Measurements from ENCODE around the gene HOXA4.
A peak's percentile ranks its signal among the peaks of the same experiment; 100 is the strongest.

Gene HOXA4

GRCh38 chr7:27141923-27142579 is 11.5 kb upstream of the HOXA4 start:
- no peak overlapping the region for H3K27ac ChIP-seq
- DNase-seq = no peak
- in situ Hi-C loops (cut with HindIII; ENCODE audit: low pct_ligation_motif_present, low sequenced_read_pairs) = no loop called here

GRCh38 chr7:27141137-27141922 is 10.8 kb upstream of the HOXA4 start:
- Histone ChIP-seq H3K27ac (no peak overlapping the region), H3K36me3 (replicated peaks) (no peaks in the 10 kb centered on the region), H3K27me3 (replicated peaks) (peaks cover 97% of the 10 kb centered on the region), H3K4me3 (ENCODE audit: low read depth, low read length) (no peak overlapping the region)
- no peak for DNase-seq
- TF ChIP-seq CTCF (IDR thresholded peaks at IDR 0.05; ENCODE audit: low read depth, low read length, missing control alignments) = no peak
- in situ Hi-C loops (cut with HindIII; ENCODE audit: low pct_ligation_motif_present, low sequenced_read_pairs) = no loop called here

More at GRCh38 chr7:27141923-27142579, 11.5 kb upstream of the HOXA4 start:
- peak; percentile 4 for TF ChIP-seq CTCF (IDR thresholded peaks at IDR 0.05; ENCODE audit: low read depth, low read length, missing control alignments)
- Histone ChIP-seq H3K36me3 (replicated peaks) (no peaks in the 10 kb centered on the region), H3K4me3 (ENCODE audit: low read depth, low read length) (peak overlapping the region; percentile 40), H3K27me3 (replicated peaks) (peaks cover 97% of the 10 kb centered on the region)

DNA sequence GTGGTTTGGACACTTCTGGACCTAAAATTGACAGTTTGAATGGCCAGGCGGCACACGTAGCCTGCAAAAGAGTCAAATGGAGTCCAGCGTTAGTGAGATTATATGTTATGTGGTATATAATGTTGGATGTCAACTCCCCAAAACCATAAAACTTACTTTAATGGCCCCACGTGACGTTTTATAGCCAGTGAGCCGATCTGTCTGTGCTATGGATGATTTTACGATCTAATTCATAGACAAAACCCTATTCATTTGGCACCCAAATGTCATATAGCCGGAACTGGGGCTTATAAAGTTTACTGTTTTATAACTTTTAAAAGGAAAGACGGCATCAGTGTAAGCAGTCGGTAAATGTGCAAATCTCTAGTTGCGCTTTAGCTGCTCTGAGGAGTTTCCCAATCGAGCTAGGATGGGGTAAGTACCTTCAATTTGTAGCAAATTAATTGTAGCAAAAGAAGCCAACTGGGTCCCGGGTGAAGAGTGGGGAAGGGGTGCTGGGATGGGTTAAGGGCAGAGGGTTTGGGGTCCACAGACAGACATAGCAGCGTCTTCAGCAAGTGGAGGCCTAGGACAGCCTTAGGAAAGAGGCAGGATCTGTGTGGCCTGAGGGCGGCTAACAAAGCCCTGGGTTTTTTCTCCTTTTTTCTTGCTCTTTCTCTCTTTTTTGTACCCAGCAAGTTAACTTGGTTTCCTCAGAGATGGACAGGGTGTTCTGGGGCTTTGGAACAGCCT is 9.7 kb upstream of the HOXA4 start:
- Histone ChIP-seq H3K4me3 (ENCODE audit: low read depth, low read length) (no peak overlapping the region), H3K27ac (no peak overlapping the region), H3K27me3 (replicated peaks) (peaks cover 97% of the 10 kb centered on the region), H3K36me3 (replicated peaks) (no peaks in the 10 kb centered on the region)
- in situ Hi-C loops (cut with HindIII; ENCODE audit: low pct_ligation_motif_present, low sequenced_read_pairs) = no loop called here
- DNase-seq = no peak
- TF ChIP-seq CTCF (IDR thresholded peaks at IDR 0.05; ENCODE audit: low read depth, low read length, missing control alignments) = no peak

DNA sequence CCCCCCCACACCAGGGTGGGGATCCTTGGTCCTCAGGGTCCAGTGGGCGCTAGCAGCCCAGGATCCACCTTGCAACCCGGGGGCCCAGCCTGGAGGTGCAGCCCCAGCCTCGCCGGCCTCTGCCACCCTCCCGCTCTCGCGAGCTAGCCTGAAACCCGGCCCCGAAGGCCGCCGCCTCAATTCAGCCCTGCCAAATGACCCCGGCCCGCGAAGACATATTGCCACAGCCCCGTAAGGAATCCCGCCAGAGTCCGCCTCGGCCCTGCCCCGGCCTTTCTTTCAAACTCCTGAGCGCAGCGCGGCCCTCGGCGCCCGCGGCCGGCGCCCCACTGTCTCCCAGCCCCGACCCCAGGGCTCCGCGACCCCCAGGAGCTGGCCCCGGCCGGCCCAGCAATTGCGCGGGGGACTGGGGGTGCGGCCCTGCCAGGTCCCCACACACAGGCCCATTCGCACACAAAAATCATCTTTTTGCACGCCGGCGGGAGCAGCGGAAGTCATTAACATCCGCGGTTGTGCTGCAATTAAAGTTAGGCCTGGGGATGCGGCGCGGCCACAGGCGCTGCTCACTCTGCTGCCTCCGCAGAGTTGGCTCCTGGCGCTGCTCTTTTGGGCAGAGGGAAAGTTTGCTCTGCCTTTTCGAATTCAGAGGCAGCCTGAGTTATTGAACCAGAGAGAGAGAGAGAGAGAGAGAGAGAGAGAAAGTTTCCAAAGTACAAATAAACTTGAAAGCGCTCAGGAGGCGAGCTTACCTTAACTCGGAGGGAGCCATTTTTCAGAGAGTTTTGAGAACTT is 9.0 kb upstream of the HOXA4 start:
- in situ Hi-C loops (cut with HindIII; ENCODE audit: low pct_ligation_motif_present, low sequenced_read_pairs) = no loop called here
- DNase-seq = no peak
- Histone ChIP-seq H3K36me3 (replicated peaks) (no peaks in the 10 kb centered on the region), H3K27ac (no peak overlapping the region), H3K27me3 (replicated peaks) (peaks cover 97% of the 10 kb centered on the region), H3K4me3 (ENCODE audit: low read depth, low read length) (no peak overlapping the region)
- no peak for TF ChIP-seq CTCF (IDR thresholded peaks at IDR 0.05; ENCODE audit: low read depth, low read length, missing control alignments)

DNA sequence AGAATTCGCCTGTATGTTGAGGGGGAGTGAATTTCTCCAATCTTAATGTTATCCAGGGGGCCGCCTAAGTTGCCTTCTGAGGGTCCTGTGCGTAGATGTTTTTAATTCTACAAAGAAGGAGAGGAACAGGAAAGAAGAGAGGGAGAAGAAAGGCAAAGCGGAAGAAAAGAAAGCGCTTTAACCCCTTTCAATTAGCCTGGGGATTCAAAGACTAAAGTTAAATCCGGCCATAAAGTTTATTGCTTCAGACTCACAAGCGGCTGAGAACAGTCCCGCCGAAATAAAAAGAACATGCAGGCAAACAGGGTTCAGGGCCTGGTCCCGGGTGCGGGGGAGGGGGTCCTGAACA is 8.4 kb upstream of the HOXA4 start:
- no peak for DNase-seq
- H3K27me3 ChIP-seq (replicated peaks) = peaks cover 97% of the 10 kb centered on the region
- H3K36me3 ChIP-seq (replicated peaks) = no peaks in the 10 kb centered on the region
- in situ Hi-C loops (cut with HindIII; ENCODE audit: low pct_ligation_motif_present, low sequenced_read_pairs) = no loop called here
- no peak overlapping the region for H3K4me3 ChIP-seq (ENCODE audit: low read depth, low read length)
- no peak overlapping the region for H3K27ac ChIP-seq
- TF ChIP-seq CTCF (IDR thresholded peaks at IDR 0.05; ENCODE audit: low read depth, low read length, missing control alignments) = no peak
